GM12878 (cell line): ENCODE data around the gene WDR38. TPM values are rescaled to one million over a fixed set of nuclear protein-coding genes. Genes with fewer than 3 reads are reported as not detected.
A peak's percentile ranks its signal among the peaks of the same experiment; 100 is the strongest.

Experiments
- ATAC-seq: fragments of 200-7000 bp; cut with Tn5 transposase; 3 replicates; pipeline ENCODE4 v1.9.1; 2020; ENCODE audit warnings: mild to moderate bottlenecking, moderate library complexity
- BruUV-seq: library from RNA; stranded (reverse); fragments of 400-500 nt; replicated peaks from 2 replicates; lab custom pipeline; 2021; lab: Mats Ljungman, UMichigan
- CTCF ChIA-PET: fragments of 300-600 bp; sonication (Branson Sonifier 250); formaldehyde crosslinking; extraction: SDS; loops from one replicate; lab custom pipeline; 2021; ENCODE audit warnings: inconsistent platforms; lab: Yijun Ruan, JAX
- POLR2A ChIA-PET: fragments of 350-600 bp; formaldehyde crosslinking; extraction: SDS; loops from one replicate; lab custom pipeline; 2021; ENCODE audit warnings: inconsistent platforms; lab: Charles Lee
- RAD21 ChIA-PET: fragments of 300-600 bp; sonication (Branson Sonifier 250); formaldehyde crosslinking; loops from one replicate; lab custom pipeline; 2023; ENCODE audit warnings: antibody characterized with exemption; ENCODE audit not compliant: unreplicated experiment; lab: Charles Lee
- SMC1A ChIA-PET: fragments of 300-600 bp; sonication (Branson Sonifier 250); formaldehyde crosslinking; loops from one replicate; lab custom pipeline; 2023; ENCODE audit not compliant: unreplicated experiment, uncharacterized antibody; lab: Charles Lee
- DNase-seq: peaks from one replicate; pipeline ENCODE4 v3.0.0-alpha.2; 2011; ENCODE audit warnings: low read depth, low spot score
- FAIRE-seq: peaks from 3 replicates; lab custom pipeline; 2011; peaks lifted over from hg19 to GRCh38; lab: Jason Lieb, UNC
- H2AFZ ChIP-seq: 2 replicates; pipeline ENCODE4 v1.6.0; 2011; ENCODE audit warnings: low read depth, low read length, control low read depth; ENCODE audit not compliant: control insufficient read depth
- H3K27ac ChIP-seq: 2 replicates; pipeline ENCODE4 v1.5.1; 2011; ENCODE audit warnings: control low read depth; ENCODE audit not compliant: control insufficient read depth, insufficient read depth
- H3K27me3 ChIP-seq, 2 experiments: replicated peaks in 1 of 2; 2 replicates each; pipeline versions ENCODE4 v1.6.0 to v1.6.1; 2011; ENCODE audit warnings: low read length in 1 of 2; ENCODE audit not compliant: control insufficient read depth in 2 of 2, insufficient read depth in 2 of 2
- H3K36me3 ChIP-seq, 2 experiments: 2 replicates each; pipeline ENCODE4 v1.5.1; 2011; ENCODE audit warnings: low read length in 1 of 2; ENCODE audit not compliant: control insufficient read depth in 2 of 2, insufficient read depth in 2 of 2
- H3K4me1 ChIP-seq: 2 replicates; pipeline ENCODE4 v1.6.1; 2011; ENCODE audit warnings: mild to moderate bottlenecking, low read length, moderate library complexity, mixed read lengths; ENCODE audit not compliant: control insufficient read depth, insufficient read depth
- H3K4me2 ChIP-seq: 2 replicates; pipeline ENCODE4 v1.6.0; 2011; ENCODE audit warnings: control low read depth; ENCODE audit not compliant: control insufficient read depth, insufficient read depth
- H3K4me3 ChIP-seq: fragments of 200-600 bp; sonication (generic); 2 replicates; pipeline ENCODE4 v1.5.1; 2016
- H3K79me2 ChIP-seq: 2 replicates; pipeline ENCODE4 v1.6.0; 2011; ENCODE audit warnings: low read length; ENCODE audit not compliant: control insufficient read depth, insufficient read depth
- H3K9ac ChIP-seq: 2 replicates; pipeline ENCODE4 v1.8.0; 2011; ENCODE audit warnings: low read length, control low read depth, mixed read lengths; ENCODE audit not compliant: control insufficient read depth, insufficient read depth
- H3K9me3 ChIP-seq: replicated peaks from 3 replicates; pipeline ENCODE4 v1.5.1; 2011; ENCODE audit warnings: mild to moderate bottlenecking, low read length; ENCODE audit not compliant: control insufficient read depth, insufficient read depth
- H4K20me1 ChIP-seq: 2 replicates; pipeline ENCODE4 v1.6.0; 2011; ENCODE audit not compliant: control insufficient read depth, insufficient read depth
- IKZF2 ChIP-seq, 2 experiments: fragments of 450-650 bp; IDR thresholded peaks; 2 replicates each; pipeline ENCODE4 v1.6.1; 2017; ENCODE audit warnings: mild to moderate bottlenecking in 2 of 2, moderate library complexity in 2 of 2
- RELA ChIP-seq: fragments of 450-650 bp; IDR thresholded peaks from 2 replicates; pipeline ENCODE4 v1.8.0; 2014; ENCODE audit warnings: borderline replicate concordance; ENCODE audit not compliant: partially characterized antibody
- SPI1 ChIP-seq: IDR thresholded peaks from 2 replicates; pipeline ENCODE4 v1.6.1; 2011; ENCODE audit warnings: low read depth, mild to moderate bottlenecking, low read length, moderate library complexity, borderline replicate concordance; ENCODE audit not compliant: insufficient read depth
- WGBS: methylation state at CpG from one replicate; pipeline ENCODE4 v1.1.6; 2016; ENCODE audit warnings: low lambda C conversion rate; ENCODE audit not compliant: insufficient replicate concordance, insufficient coverage; ENCODE audit errors: missing lambda C conversion rate; 5-methylcytosine and 5-hydroxymethylcytosine counted together
- in situ Hi-C: fragments of 300-500 bp; cut with MboI; formaldehyde crosslinking; loops from 9 replicates; pipeline ENCODE4 v1.14.3; 2018; ENCODE audit warnings: mixed read lengths
- intact Hi-C: fragments of 100-400 bp; cut with micrococcal nuclease; formaldehyde crosslinking; loops from one replicate; pipeline ENCODE4 v1.14.2; 2022; ENCODE audit not compliant: unreplicated experiment
- polyA plus RNA-seq, 11 experiments: library from polyadenylated mRNA; depleted of rRNA in 4 of 11; unstranded in 6 of 11; stranded (reverse) in 5 of 11; fragments of >200 nt; fragmentation: Nextera tagmentation in 4 of 11; fragmentation: Illumina TruSeq in 1 of 11; extraction: Ambion mirVana in 4 of 11; extraction: Trizol in 1 of 11; gene quantifications; 1 replicate in 1 of 11; 2 replicates in 10 of 11; pipeline versions ENCODE4 v1.2.1 to v1.2.3, GENCODE V29; 2011 to 2016; ENCODE audit warnings: inconsistent platforms in 2 of 11, missing spikeins in 2 of 11, low read depth in 1 of 11
- total RNA-seq, 4 experiments: library from RNA; depleted of rRNA in 3 of 4; stranded (reverse); fragments of >200 nt in 3 of 4; fragmentation: Illumina TruSeq in 1 of 4; extraction: Trizol in 1 of 4; gene quantifications; 2 replicates each; pipeline versions ENCODE4 v1.2.1 to v1.2.3, GENCODE V29; 2013 to 2021

Gene WDR38
- total and polyA plus RNA-seq, 10 of the 15 experiments (the other 5 are each of a cell fraction or from before 2014, with no cell fraction given): not detected

GRCh38 chr9:124863371-124863871 lies 10.2 kb downstream of the WDR38 start:
- intact Hi-C loops (loop anchor here (5.0 to 10.0 kb wide), 3 partner anchors 379 to 771 kb away; partner anchors contain the start of gene HSPA5), in situ Hi-C loops (loop anchor here (25.0 kb wide), 1 partner anchor 1951 kb away; the partner anchor contains the start of genes RC3H2 and ZBTB6)
- SMC1A ChIA-PET: interaction anchor here (1.2 to 5.1 kb wide), 5 partner anchors 8 to 88 kb away, joined by 3 to 37 read pairs (median 4); partner anchors contain the start of gene WDR38
- H3K4me2 ChIP-seq: no peak overlapping the region
- no TSS peak for BruUV-seq
- peaks cover 14 to 15% of the 10 kb centered on the region in 2 experiments; a peak in 3 of 4 replicates for H3K36me3 ChIP-seq
- DNase-seq (no peak), ATAC-seq (no peak), FAIRE-seq (no peak)
- H3K9ac ChIP-seq: 0 out of 2 replicates have a peak overlapping the region, but pooled peaks have one; percentile 7
- H3K27me3 ChIP-seq: no peaks in the 10 kb centered on the region
- H3K4me3 ChIP-seq: no peak overlapping the region
- POLR2A ChIA-PET: interaction anchor here (3.9 kb wide), 1 partner anchor 9 kb away, joined by 92 read pairs; no protein-coding TSS in a partner anchor
- RAD21 ChIA-PET: interaction anchor here (1.3 to 4.1 kb wide), 5 partner anchors 9 to 90 kb away, joined by 3 to 29 read pairs (median 11); partner anchors contain the start of gene NR6A1
- peak overlapping the region; percentile 72 for H2AFZ ChIP-seq
- 55% methylated on average over 7 of the region's 7 CpGs for WGBS
- H3K9me3 ChIP-seq: no peaks in the 10 kb centered on the region
- CTCF ChIA-PET: interaction anchor here (3.7 to 26.5 kb wide), 3 partner anchors 9 to 88 kb away, joined by 27 to 575 read pairs (median 37); partner anchors contain the start of genes NR6A1, OLFML2A and WDR38
- H3K4me1 ChIP-seq: peaks cover 13% of the 10 kb centered on the region
- TF ChIP-seq IKZF2 (IDR thresholded peaks at IDR 0.05) (peak in 1 of 2 experiments; percentile 15; a peak in 1 of 4 replicates), SPI1 (peak; percentile 29; the same call in 1 of the 2 replicates), RELA (no peak)
- no peak overlapping the region; the same call in 1 of the 2 replicates for H3K27ac ChIP-seq
- H3K79me2 ChIP-seq: peaks cover 47% of the 10 kb centered on the region
- H4K20me1 ChIP-seq: peaks cover 16% of the 10 kb centered on the region
